Endothelial cell of umbilical vein (primary cell): Measurements from ENCODE around the gene MAN1A2. TPM values are rescaled to one million over a fixed set of nuclear protein-coding genes. Genes with fewer than 3 reads are reported as not detected.

Source experiments
- BruUV-seq: library from RNA; stranded (reverse); fragments of 400-500 nt; replicated peaks from 2 replicates; lab custom pipeline; 2021; lab: Mats Ljungman, UMichigan
- CTCF ChIA-PET: fragments of 300-600, 350-600 bp; sonication (Branson Sonifier 250); formaldehyde crosslinking; loops from one replicate; lab custom pipeline; 2021; ENCODE audit warnings: antibody characterized with exemption, inconsistent platforms; lab: Charles Lee
- POLR2A ChIA-PET: fragments of 300-600, 350-600 bp; sonication (Branson Sonifier 250); formaldehyde crosslinking; loops from one replicate; lab custom pipeline; 2021; ENCODE audit warnings: antibody characterized with exemption, inconsistent platforms; lab: Charles Lee
- DNase-seq: peaks from one replicate; pipeline ENCODE4 v3.0.0-alpha.2; 2011; ENCODE audit warnings: low read depth, low spot score
- FAIRE-seq: peaks from 2 replicates; lab custom pipeline; 2011; peaks lifted over from hg19 to GRCh38; lab: Jason Lieb, UNC
- H2AFZ ChIP-seq: 2 replicates; pipeline ENCODE4 v1.6.0; 2012; ENCODE audit warnings: low read depth, low read length, control low read depth, inconsistent platforms
- H3K27ac ChIP-seq: 2 replicates; pipeline ENCODE4 v1.5.1; 2011; ENCODE audit warnings: low read depth, mild to moderate bottlenecking, control low read depth, low read length, moderate library complexity; ENCODE audit not compliant: insufficient read depth
- H3K27me3 ChIP-seq, 2 experiments: 2 replicates each; pipeline versions ENCODE4 v1.6.0 to v1.6.1; 2011; ENCODE audit warnings: low read length in 2 of 2, mixed read lengths in 1 of 2; ENCODE audit not compliant: control insufficient read depth in 2 of 2, insufficient read depth in 2 of 2
- H3K36me3 ChIP-seq, 2 experiments: 2 replicates in 1 of 2; 3 replicates in 1 of 2; pipeline ENCODE4 v1.5.1; 2011; ENCODE audit warnings: low read length in 2 of 2, mild to moderate bottlenecking in 1 of 2, moderate library complexity in 1 of 2; ENCODE audit not compliant: control insufficient read depth in 2 of 2, insufficient read depth in 2 of 2; ENCODE audit errors: extremely low read depth in 1 of 2
- H3K4me1 ChIP-seq: 3 replicates; pipeline ENCODE4 v1.5.1; 2011; ENCODE audit warnings: mild to moderate bottlenecking, low read length; ENCODE audit not compliant: control insufficient read depth, insufficient read depth; ENCODE audit errors: extremely low read depth
- H3K4me2 ChIP-seq: 2 replicates; pipeline ENCODE4 v1.6.1; 2011; ENCODE audit warnings: low read length, control low read depth, mixed read lengths; ENCODE audit not compliant: insufficient read depth
- H3K4me3 ChIP-seq, 3 experiments: fragments of 200-600 bp in 1 of 3; sonication (generic), shearing (Covaris generic) in 1 of 3; replicated peaks in 1 of 3; 2 replicates each; pipeline ENCODE4 v1.5.1; 2011 to 2016; ENCODE audit warnings: control low read depth in 3 of 3, low read length in 3 of 3, mild to moderate bottlenecking in 2 of 3, inconsistent platforms in 1 of 3, low read depth in 1 of 3, moderate library complexity in 1 of 3; ENCODE audit not compliant: insufficient read depth in 1 of 3
- H3K79me2 ChIP-seq: 2 replicates; pipeline ENCODE4 v1.6.0; 2012; ENCODE audit warnings: low read length, inconsistent platforms; ENCODE audit not compliant: control insufficient read depth, insufficient read depth
- H3K9ac ChIP-seq: replicated peaks from 2 replicates; pipeline ENCODE3; 2011; ENCODE audit warnings: low read length, control low read depth; ENCODE audit not compliant: insufficient read depth; ENCODE audit errors: extremely low read depth
- H3K9me1 ChIP-seq: replicated peaks from 3 replicates; pipeline ENCODE4 v1.6.0; 2011; ENCODE audit warnings: mild to moderate bottlenecking, low read length; ENCODE audit not compliant: control insufficient read depth, insufficient read depth; ENCODE audit errors: extremely low read depth
- H3K9me3 ChIP-seq: replicated peaks from 2 replicates; pipeline ENCODE4 v1.5.1; 2012; ENCODE audit warnings: low read length, inconsistent platforms; ENCODE audit not compliant: control insufficient read depth, insufficient read depth
- H4K20me1 ChIP-seq: replicated peaks from 2 replicates; pipeline ENCODE3; 2011; ENCODE audit warnings: mild to moderate bottlenecking, low read length; ENCODE audit not compliant: control insufficient read depth, insufficient read depth; ENCODE audit errors: extremely low read depth
- EZH2 ChIP-seq: IDR thresholded peaks from 2 replicates; pipeline ENCODE4 v1.6.1; 2012; ENCODE audit warnings: borderline replicate concordance, low read depth, mild to moderate bottlenecking, moderate library complexity, low read length, inconsistent platforms; ENCODE audit not compliant: severe bottlenecking
- FOS ChIP-seq: IDR thresholded peaks from 2 replicates; pipeline ENCODE4 v1.6.1; 2011; ENCODE audit warnings: mild to moderate bottlenecking, low read length, moderate library complexity, borderline replicate concordance; ENCODE audit not compliant: insufficient read depth
- GATA2 ChIP-seq: IDR thresholded peaks from 2 replicates; pipeline ENCODE4 v1.7.0; 2011; ENCODE audit warnings: low read depth, mild to moderate bottlenecking, moderate library complexity, mixed read lengths, low read length; ENCODE audit not compliant: insufficient read length, insufficient read depth
- JUN ChIP-seq: IDR thresholded peaks from 2 replicates; pipeline ENCODE4 v1.6.1; 2011; ENCODE audit warnings: borderline replicate concordance, low read depth; ENCODE audit not compliant: insufficient read length, insufficient read depth
- MYC ChIP-seq: IDR thresholded peaks from one replicate; pipeline ENCODE4 v1.6.1; 2011; ENCODE audit warnings: mild to moderate bottlenecking, low read depth, low read length
- POLR2A ChIP-seq: IDR thresholded peaks from 2 replicates; pipeline ENCODE4 v1.6.1; 2012; ENCODE audit warnings: low read depth, mild to moderate bottlenecking, control low read depth, low read length
- POLR2AphosphoS5 ChIP-seq: IDR thresholded peaks from 2 replicates; pipeline ENCODE4 v1.6.1; 2012; ENCODE audit warnings: low read depth, mild to moderate bottlenecking, control low read depth, low read length, moderate library complexity; ENCODE audit not compliant: insufficient read depth
- dilution Hi-C: fragments of 300-500 bp; cut with MboI; formaldehyde crosslinking; loops from one replicate; pipeline ENCODE4 v1.15.0; 2019; ENCODE audit warnings: low sequenced_read_pairs; ENCODE audit not compliant: extremely low pct_ligation_motif_present
- intact Hi-C: fragments of 100-400 bp; cut with micrococcal nuclease; formaldehyde crosslinking; loops from one replicate; pipeline ENCODE4 v1.10.0; 2022
- polyA plus RNA-seq, 4 experiments: library from polyadenylated mRNA; depleted of rRNA in 3 of 4; stranded (reverse) in 3 of 4; unstranded in 1 of 4; fragments of >200 nt; gene quantifications; 2 replicates each; pipeline versions ENCODE4 v1.2.1 to v1.2.3, GENCODE V29; 2011 to 2012; ENCODE audit warnings: missing spikeins in 1 of 4
- total RNA-seq: library from RNA; stranded (reverse); gene quantifications from 2 replicates; pipeline ENCODE4 v1.2.3, GENCODE V29; 2021
- TF ChIP-seq, protein P1 (sequence below): IDR thresholded peaks from 2 replicates; pipeline ENCODE4 v1.6.1; 2011; ENCODE audit not compliant: insufficient read depth, insufficient read length
- TF ChIP-seq, protein P2 (sequence below), 2 donors: IDR thresholded peaks; 1 replicate in 1 of 2; 2 replicates in 1 of 2; pipeline ENCODE4 v1.5.1; 2011; ENCODE audit warnings: low read length in 2 of 2, mild to moderate bottlenecking in 2 of 2, moderate library complexity in 2 of 2, control low read depth in 1 of 2, inconsistent platforms in 1 of 2, low read depth in 1 of 2; ENCODE audit not compliant: insufficient read depth in 1 of 2; ENCODE audit errors: extremely low read depth in 1 of 2

MAN1A2 gene
- total and polyA plus RNA-seq, 2 donors (not counting 3 experiments of a cell fraction or from before 2014, with no cell fraction given), result 13.5 to 36.2 TPM

DNA sequence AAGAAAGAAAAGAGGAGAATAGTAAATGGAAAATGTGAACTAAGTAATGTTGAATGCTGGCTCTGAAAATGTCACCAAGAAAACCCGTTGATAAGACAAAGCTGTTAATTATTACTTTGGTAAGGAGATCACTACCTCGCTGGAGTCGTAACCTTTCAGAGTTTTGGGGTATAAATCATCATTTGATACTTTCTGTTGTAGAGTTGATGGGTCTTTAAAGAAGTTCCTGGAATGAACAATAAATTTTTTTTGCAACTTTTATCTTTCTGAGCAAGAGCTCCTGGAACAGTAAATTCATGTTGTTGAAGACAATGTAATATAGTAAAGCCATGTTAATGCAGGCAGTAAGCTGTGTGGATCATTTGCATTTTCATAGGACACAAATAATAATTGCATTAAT is 46.2 kb downstream of the MAN1A2 start:
- POLR2A ChIA-PET, result no interaction called here
- CTCF ChIA-PET, result interaction anchor here (1.0 to 1.2 kb wide), 2 partner anchors 13 to 23 kb away, joined by 3 read pairs; no protein-coding TSS in a partner anchor
- no TSS peak for BruUV-seq
- FAIRE-seq (no peak), DNase-seq (no peak)
- H3K9me3 ChIP-seq, result no peaks in the 10 kb centered on the region
- peaks cover 5% of the 10 kb centered on the region for H3K4me1 ChIP-seq
- H3K9me1 ChIP-seq, result no peaks in the 10 kb centered on the region
- H2AFZ ChIP-seq, result no peak overlapping the region
- H3K4me2 ChIP-seq, result no peak overlapping the region
- TF ChIP-seq EZH2 (no peak), GATA2 (no peak), MYC (no peak), POLR2A (no peak), POLR2AphosphoS5 (no peak), FOS (no peak), JUN (no peak)
- TF ChIP-seq, protein P1, sequence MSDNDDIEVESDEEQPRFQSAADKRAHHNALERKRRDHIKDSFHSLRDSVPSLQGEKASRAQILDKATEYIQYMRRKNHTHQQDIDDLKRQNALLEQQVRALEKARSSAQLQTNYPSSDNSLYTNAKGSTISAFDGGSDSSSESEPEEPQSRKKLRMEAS, result no peak
- TF ChIP-seq, protein P2, sequence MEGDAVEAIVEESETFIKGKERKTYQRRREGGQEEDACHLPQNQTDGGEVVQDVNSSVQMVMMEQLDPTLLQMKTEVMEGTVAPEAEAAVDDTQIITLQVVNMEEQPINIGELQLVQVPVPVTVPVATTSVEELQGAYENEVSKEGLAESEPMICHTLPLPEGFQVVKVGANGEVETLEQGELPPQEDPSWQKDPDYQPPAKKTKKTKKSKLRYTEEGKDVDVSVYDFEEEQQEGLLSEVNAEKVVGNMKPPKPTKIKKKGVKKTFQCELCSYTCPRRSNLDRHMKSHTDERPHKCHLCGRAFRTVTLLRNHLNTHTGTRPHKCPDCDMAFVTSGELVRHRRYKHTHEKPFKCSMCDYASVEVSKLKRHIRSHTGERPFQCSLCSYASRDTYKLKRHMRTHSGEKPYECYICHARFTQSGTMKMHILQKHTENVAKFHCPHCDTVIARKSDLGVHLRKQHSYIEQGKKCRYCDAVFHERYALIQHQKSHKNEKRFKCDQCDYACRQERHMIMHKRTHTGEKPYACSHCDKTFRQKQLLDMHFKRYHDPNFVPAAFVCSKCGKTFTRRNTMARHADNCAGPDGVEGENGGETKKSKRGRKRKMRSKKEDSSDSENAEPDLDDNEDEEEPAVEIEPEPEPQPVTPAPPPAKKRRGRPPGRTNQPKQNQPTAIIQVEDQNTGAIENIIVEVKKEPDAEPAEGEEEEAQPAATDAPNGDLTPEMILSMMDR (IDR thresholded peaks at IDR 0.05; ENCODE audit: extremely low read depth in 1 of 2, insufficient read depth in 1 of 2, low read depth in 1 of 2, low read length in 2 of 2), result no peak
- H3K27me3 ChIP-seq, result no peaks in the 10 kb centered on the region
- H4K20me1 ChIP-seq, result no peaks in the 10 kb centered on the region
- H3K36me3 ChIP-seq, result no peaks in the 10 kb centered on the region
- no peak overlapping the region for H3K4me3 ChIP-seq
- no peaks in the 10 kb centered on the region for H3K79me2 ChIP-seq
- no peak overlapping the region for H3K27ac ChIP-seq
- dilution Hi-C loops, result no loop called here
- intact Hi-C loops, result no loop called here
- H3K9ac ChIP-seq, result no peak overlapping the region
